KMS-11 (cell line): ENCODE measurements around the gene GIPC2.

Experiments
- H2AFZ ChIP-seq: fragments of 200-600 bp; sonication (generic); 2 replicates; pipeline ENCODE4 v1.6.1; 2016; ENCODE audit warnings: antibody characterized with exemption, mixed run types, low read depth
- H3K27ac ChIP-seq: fragments of 200-600 bp; sonication (generic); 2 replicates; pipeline ENCODE4 v1.6.1; 2016; ENCODE audit warnings: mild to moderate bottlenecking, mixed run types
- H3K27me3 ChIP-seq: fragments of 200-600 bp; sonication (generic); 2 replicates; pipeline ENCODE4 v1.6.1; 2017; ENCODE audit warnings: mild to moderate bottlenecking, low read depth, mixed run types, moderate library complexity; ENCODE audit not compliant: insufficient read depth
- H3K36me3 ChIP-seq: fragments of 200-600 bp; sonication (generic); 2 replicates; pipeline ENCODE4 v1.6.1; 2017; ENCODE audit warnings: mild to moderate bottlenecking, mixed run types; ENCODE audit not compliant: insufficient read depth
- H3K4me1 ChIP-seq: fragments of 200-600 bp; sonication (generic); 2 replicates; pipeline ENCODE4 v1.6.1; 2016; ENCODE audit warnings: mild to moderate bottlenecking, low read depth, mixed run types; ENCODE audit not compliant: poor library complexity, severe bottlenecking
- H3K4me2 ChIP-seq: fragments of 200-600 bp; sonication (generic); 2 replicates; pipeline ENCODE4 v1.7.0; 2016; ENCODE audit warnings: mild to moderate bottlenecking, mixed run types
- H3K4me3 ChIP-seq: fragments of 200-600 bp; sonication (generic); IDR thresholded peaks from 2 replicates; pipeline ENCODE4 v1.6.1; 2017; ENCODE audit warnings: low read depth, low read length, mixed read lengths; ENCODE audit not compliant: insufficient read depth
- H3K79me2 ChIP-seq: fragments of 200-600 bp; sonication (generic); 2 replicates; pipeline ENCODE4 v1.6.1; 2016; ENCODE audit warnings: low read depth, mixed run types; ENCODE audit not compliant: insufficient read depth
- H3K9ac ChIP-seq: fragments of 200-600 bp; sonication (generic); 2 replicates; pipeline ENCODE4 v1.6.1; 2016; ENCODE audit warnings: mild to moderate bottlenecking, mixed run types
- H4K20me1 ChIP-seq: fragments of 200-600 bp; sonication (generic); 2 replicates; pipeline ENCODE4 v1.6.1; 2016; ENCODE audit warnings: mild to moderate bottlenecking, mixed run types; ENCODE audit not compliant: insufficient read depth
- TF ChIP-seq, protein P1 (sequence below): fragments of 200-600 bp; sonication (generic); conservative IDR thresholded peaks from 2 replicates; pipeline ENCODE4 v1.6.1; 2017; ENCODE audit warnings: low read depth, mild to moderate bottlenecking, antibody characterized with exemption, low read length, moderate library complexity, mixed read lengths

Gene GIPC2

GRCh38 chr1:78006521-78006920 lies 39.2 kb upstream of the GIPC2 start:
- H3K4me2 ChIP-seq, result peak overlapping the region; percentile 75
- no peaks in the 10 kb centered on the region for H3K27me3 ChIP-seq
- peak overlapping the region; percentile 96; the same call in 1 of the 2 replicates for H3K27ac ChIP-seq
- peak overlapping the region; percentile 85; the same call in 1 of the 2 replicates for H3K9ac ChIP-seq
- no peaks in the 10 kb centered on the region for H3K36me3 ChIP-seq
- H3K79me2 ChIP-seq, result peaks cover 29% of the 10 kb centered on the region; the same call in 1 of the 2 replicates
- H2AFZ ChIP-seq, result no peak overlapping the region
- TF ChIP-seq, protein P1, sequence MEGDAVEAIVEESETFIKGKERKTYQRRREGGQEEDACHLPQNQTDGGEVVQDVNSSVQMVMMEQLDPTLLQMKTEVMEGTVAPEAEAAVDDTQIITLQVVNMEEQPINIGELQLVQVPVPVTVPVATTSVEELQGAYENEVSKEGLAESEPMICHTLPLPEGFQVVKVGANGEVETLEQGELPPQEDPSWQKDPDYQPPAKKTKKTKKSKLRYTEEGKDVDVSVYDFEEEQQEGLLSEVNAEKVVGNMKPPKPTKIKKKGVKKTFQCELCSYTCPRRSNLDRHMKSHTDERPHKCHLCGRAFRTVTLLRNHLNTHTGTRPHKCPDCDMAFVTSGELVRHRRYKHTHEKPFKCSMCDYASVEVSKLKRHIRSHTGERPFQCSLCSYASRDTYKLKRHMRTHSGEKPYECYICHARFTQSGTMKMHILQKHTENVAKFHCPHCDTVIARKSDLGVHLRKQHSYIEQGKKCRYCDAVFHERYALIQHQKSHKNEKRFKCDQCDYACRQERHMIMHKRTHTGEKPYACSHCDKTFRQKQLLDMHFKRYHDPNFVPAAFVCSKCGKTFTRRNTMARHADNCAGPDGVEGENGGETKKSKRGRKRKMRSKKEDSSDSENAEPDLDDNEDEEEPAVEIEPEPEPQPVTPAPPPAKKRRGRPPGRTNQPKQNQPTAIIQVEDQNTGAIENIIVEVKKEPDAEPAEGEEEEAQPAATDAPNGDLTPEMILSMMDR, result no peak
- H4K20me1 ChIP-seq, result no peaks in the 10 kb centered on the region
- H3K4me3 ChIP-seq, result no peak overlapping the region
- peaks cover 41% of the 10 kb centered on the region for H3K4me1 ChIP-seq

DNA sequence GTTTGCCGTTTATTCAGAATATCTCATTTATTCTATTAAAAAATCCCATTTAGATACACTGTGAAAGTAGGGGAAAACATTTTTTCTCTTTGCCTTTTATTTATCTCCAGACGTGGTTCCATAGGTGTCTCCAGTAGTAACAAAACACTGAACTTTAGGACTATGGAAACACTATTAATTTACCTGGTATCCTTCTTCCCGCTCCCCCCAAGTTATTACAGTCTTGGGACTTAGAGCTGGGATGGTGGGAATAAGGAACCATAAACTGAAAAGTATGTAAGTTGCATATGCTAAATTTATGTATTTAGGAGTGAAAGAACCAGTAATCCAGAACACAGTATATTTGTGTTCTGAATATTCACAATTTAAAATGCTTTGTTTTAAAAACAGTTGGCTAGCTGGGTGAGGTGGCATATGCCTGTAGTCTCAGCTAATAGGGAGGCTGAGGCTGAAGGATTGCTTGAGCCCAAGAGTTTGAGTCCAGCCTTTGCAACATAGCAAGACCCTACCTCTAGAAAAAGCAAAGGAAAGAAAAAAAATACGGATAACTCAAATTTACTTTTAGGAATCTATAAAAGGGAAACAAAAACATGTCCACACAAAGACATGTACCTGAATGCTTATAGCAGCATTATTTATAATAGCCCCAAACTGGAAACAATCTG lies 38.0 kb upstream of the GIPC2 start:
- no peak overlapping the region for H3K27ac ChIP-seq
- H3K4me3 ChIP-seq, result no peak overlapping the region
- no peaks in the 10 kb centered on the region for H3K27me3 ChIP-seq
- no peak overlapping the region for H2AFZ ChIP-seq
- no peak overlapping the region; the same call in 1 of the 2 replicates for H3K4me2 ChIP-seq
- H3K4me1 ChIP-seq, result peaks cover 40% of the 10 kb centered on the region
- no peaks in the 10 kb centered on the region for H3K36me3 ChIP-seq
- TF ChIP-seq, protein P1, result no peak
- H3K9ac ChIP-seq, result no peak overlapping the region
- no peaks in the 10 kb centered on the region for H4K20me1 ChIP-seq
- H3K79me2 ChIP-seq, result peaks cover 29% of the 10 kb centered on the region; the same call in 1 of the 2 replicates

GRCh38 chr1:78009276-78009675 lies 36.5 kb upstream of the GIPC2 start:
- Histone ChIP-seq H3K4me1 (peaks cover 29% of the 10 kb centered on the region), H4K20me1 (no peaks in the 10 kb centered on the region), H3K9ac (no peak overlapping the region), H3K4me3 (no peak overlapping the region), H3K79me2 (peaks cover 29% of the 10 kb centered on the region; the same call in 1 of the 2 replicates), H3K27me3 (no peaks in the 10 kb centered on the region), H3K36me3 (no peaks in the 10 kb centered on the region), H2AFZ (no peak overlapping the region), H3K27ac (no peak overlapping the region), H3K4me2 (no peak overlapping the region)
- TF ChIP-seq, protein P1, result no peak

GRCh38 chr1:78009836-78010235 lies 35.9 kb upstream of the GIPC2 start:
- Histone ChIP-seq H3K27ac (no peak overlapping the region), H3K9ac (no peak overlapping the region), H3K4me3 (no peak overlapping the region), H3K36me3 (no peaks in the 10 kb centered on the region), H3K27me3 (no peaks in the 10 kb centered on the region), H4K20me1 (no peaks in the 10 kb centered on the region), H2AFZ (no peak overlapping the region), H3K4me2 (no peak overlapping the region), H3K4me1 (peaks cover 29% of the 10 kb centered on the region), H3K79me2 (peaks cover 29% of the 10 kb centered on the region; the same call in 1 of the 2 replicates)
- TF ChIP-seq, protein P1, result no peak
